ENCODE results near the gene LGI4.

GRCh38 chr19:35161434-35161743 is 26.5 kb upstream of the LGI4 start:
- no peak for TF ChIP-seq CTCF (IDR thresholded peaks at IDR 0.05; ENCODE audit: insufficient read depth, low read length)
- TF ChIP-seq REST (IDR thresholded peaks at IDR 0.05; ENCODE audit: insufficient replicate concordance, low read depth): no peak
- TF ChIP-seq POLR2AphosphoS5 (IDR thresholded peaks at IDR 0.05; ENCODE audit: low read depth): no peak
- no peak for TF ChIP-seq SPI1 (IDR thresholded peaks at IDR 0.05; ENCODE audit: borderline replicate concordance, low read depth)
